ENCODE results near the gene SF3B5.
"Not testable (repeated sequence)": the region's sequence is repeated elsewhere in the genome, so short reads cannot be mapped to it uniquely, and the experiment has no call there.

Gene SF3B5

GRCh38 chr6:144095134-144096002, at the start of gene SF3B5:
SF3B5 (minus strand) TSS chr6:144095573; CDS start chr6:144095497, 76 bp downstream.
- DNase-seq, result peak; percentile 97

GRCh38 chr6:144144996-144145395, 49.6 kb upstream of the SF3B5 start:
- no peak for DNase-seq

GRCh38 chr6:144143878-144144277, 48.5 kb upstream of the SF3B5 start:
- DNase-seq, result no peak

- no peak for DNase-seq
Measured at GRCh38 chr6:144143106-144143505, 47.7 kb upstream of the SF3B5 start.

- DNase-seq, result no peak
Measured at GRCh38 chr6:144141470-144141869, 46.1 kb upstream of the SF3B5 start.

GRCh38 chr6:144140867-144141266, 45.5 kb upstream of the SF3B5 start:
- no peak for DNase-seq

GRCh38 chr6:144139817-144140216, 44.4 kb upstream of the SF3B5 start:
- DNase-seq, result no peak

GRCh38 chr6:144138542-144138941, 43.2 kb upstream of the SF3B5 start:
- DNase-seq, result no peak

- DNase-seq, result no peak
Measured at GRCh38 chr6:144134737-144135136, 39.4 kb upstream of the SF3B5 start.

- DNase-seq, result no peak
Measured at GRCh38 chr6:144134176-144134575, 38.8 kb upstream of the SF3B5 start.

- DNase-seq, result no peak
Measured at GRCh38 chr6:144133225-144133821, 38.0 kb upstream of the SF3B5 start.

GRCh38 chr6:144132167-144132690, 36.9 kb upstream of the SF3B5 start:
- not testable (repeated sequence) for DNase-seq

- no peak for DNase-seq
Measured at GRCh38 chr6:144131248-144131709, 35.9 kb upstream of the SF3B5 start.

- DNase-seq, result no peak
Measured at GRCh38 chr6:144129469-144129868, 34.1 kb upstream of the SF3B5 start.

GRCh38 chr6:144127097-144127496, 31.7 kb upstream of the SF3B5 start:
- no peak for DNase-seq

- DNase-seq, result no peak
Measured at GRCh38 chr6:144123836-144124235, 28.5 kb upstream of the SF3B5 start.

GRCh38 chr6:144123421-144123820, 28.0 kb upstream of the SF3B5 start:
- no peak for DNase-seq

- no peak for DNase-seq
Measured at GRCh38 chr6:144122861-144123260, 27.5 kb upstream of the SF3B5 start.

- no peak for DNase-seq
Measured at GRCh38 chr6:144119376-144119775, 24.0 kb upstream of the SF3B5 start.

GRCh38 chr6:144115219-144115618, 19.8 kb upstream of the SF3B5 start:
- no peak for DNase-seq

GRCh38 chr6:144113366-144113765, 18.0 kb upstream of the SF3B5 start:
- DNase-seq, result no peak

- DNase-seq, result no peak
Measured at GRCh38 chr6:144110210-144110609, 14.8 kb upstream of the SF3B5 start.

- DNase-seq, result no peak
Measured at GRCh38 chr6:144106206-144106605, 10.8 kb upstream of the SF3B5 start.

- DNase-seq, result peak; percentile 33
Measured at GRCh38 chr6:144104898-144105487, 9.6 kb upstream of the SF3B5 start.
